ENCODE results near the gene GCN1. TPM values are rescaled to one million over a fixed set of nuclear protein-coding genes. Genes with fewer than 3 reads are reported as not detected.

The GCN1 gene
- total and polyA plus RNA-seq, 2 of the 8 experiments (the other 6 are each of a cell fraction or from before 2014, with no cell fraction given), result 61.4 to 133 TPM

Small RNAs within 50 kb of the gene (microRNA-seq; reads per million reads assigned to microRNA genes)
- gene MIR4498 (ENCODE audit: borderline microRNAs expressed in 2 of 2, borderline number of aligned reads in 2 of 2, borderline replicate concordance in 1 of 2), result 0.20 to 0.23 reads per million in 2 experiments

Small RNAs within 50 kb of the gene (small RNA-seq; reads per million reads assigned to genes)
- gene MIR4498 (ENCODE audit: insufficient read depth), result 0.51 reads per million

Other genes with a start within 250 kb of the GCN1 start
- 25.9 and 26.9 TPM in 2 replicates for gene BICDL1, start 205.5 kb downstream of the GCN1 start, total RNA-seq (2021; fragmentation: NEBNext Ultra II Directional; extraction: Animal tissue kit (Norgen Biotek cat#: 25700))
- gene BICDL1, start 205.5 kb downstream of the GCN1 start, polyA plus RNA-seq (2011; rRNA removed), result 17.2 and 18.4 TPM in 2 replicates
- gene RAB35, start 78.0 kb downstream of the GCN1 start, total RNA-seq (2021; fragmentation: NEBNext Ultra II Directional; extraction: Animal tissue kit (Norgen Biotek cat#: 25700)), result 39.0 and 45.7 TPM in 2 replicates
- 33.4 and 45.8 TPM in 2 replicates for gene RAB35, start 78.0 kb downstream of the GCN1 start, polyA plus RNA-seq (2011; rRNA removed)
- gene RPLP0, start 6.4 kb upstream of the GCN1 start, total RNA-seq (2021; fragmentation: NEBNext Ultra II Directional; extraction: Animal tissue kit (Norgen Biotek cat#: 25700)), result 2,987 and 3,029 TPM in 2 replicates
- 8,838 and 10,765 TPM in 2 replicates for gene RPLP0, start 6.4 kb upstream of the GCN1 start, polyA plus RNA-seq (2011; rRNA removed)
- 105 and 109 TPM in 2 replicates for gene PXN, start 71.0 kb upstream of the GCN1 start, total RNA-seq (2021; fragmentation: NEBNext Ultra II Directional; extraction: Animal tissue kit (Norgen Biotek cat#: 25700))
- 51.0 and 89.2 TPM in 2 replicates for gene PXN, start 71.0 kb upstream of the GCN1 start, polyA plus RNA-seq (2011; rRNA removed)
- 1,112 and 1,388 TPM in 2 replicates for gene RNU4-2, start 97.2 kb upstream of the GCN1 start, total RNA-seq (2021; fragmentation: NEBNext Ultra II Directional; extraction: Animal tissue kit (Norgen Biotek cat#: 25700))
- under 0.01 TPM in 2 replicates for gene RNU4-2, start 97.2 kb upstream of the GCN1 start, polyA plus RNA-seq (2011; rRNA removed)
- 1,424 and 1,786 TPM in 2 replicates for gene RNU4-1, start 98.5 kb upstream of the GCN1 start, total RNA-seq (2021; fragmentation: NEBNext Ultra II Directional; extraction: Animal tissue kit (Norgen Biotek cat#: 25700))
- gene RNU4-1, start 98.5 kb upstream of the GCN1 start, polyA plus RNA-seq (2011; rRNA removed), result under 0.01 TPM in 2 replicates
- gene SIRT4, start 107.6 kb upstream of the GCN1 start, total RNA-seq (2021; fragmentation: NEBNext Ultra II Directional; extraction: Animal tissue kit (Norgen Biotek cat#: 25700)), result 2.3 and 4.1 TPM in 2 replicates
- 2.7 and 3.8 TPM in 2 replicates for gene SIRT4, start 107.6 kb upstream of the GCN1 start, polyA plus RNA-seq (2011; rRNA removed)
- gene PLA2G1B, start 133.1 kb upstream of the GCN1 start, total RNA-seq (2021; fragmentation: NEBNext Ultra II Directional; extraction: Animal tissue kit (Norgen Biotek cat#: 25700)), result not detected in 2 replicates
- gene PLA2G1B, start 133.1 kb upstream of the GCN1 start, polyA plus RNA-seq (2011; rRNA removed), result 0.19 TPM in 1 of 2 replicates, not detected in the other
- 51.9 and 53.1 TPM in 2 replicates for gene MSI1, start 174.4 kb upstream of the GCN1 start, total RNA-seq (2021; fragmentation: NEBNext Ultra II Directional; extraction: Animal tissue kit (Norgen Biotek cat#: 25700))
- 13.5 and 19.2 TPM in 2 replicates for gene MSI1, start 174.4 kb upstream of the GCN1 start, polyA plus RNA-seq (2011; rRNA removed)
- gene COX6A1, start 243.4 kb upstream of the GCN1 start, total RNA-seq (2021; fragmentation: NEBNext Ultra II Directional; extraction: Animal tissue kit (Norgen Biotek cat#: 25700)), result 437 and 465 TPM in 2 replicates
- gene COX6A1, start 243.4 kb upstream of the GCN1 start, polyA plus RNA-seq (2011; rRNA removed), result 2,792 and 3,254 TPM in 2 replicates

All from H1 (cell line).